ENCODE results near the gene ZP1. TPM values are rescaled to one million over a fixed set of nuclear protein-coding genes. Genes with fewer than 3 reads are reported as not detected.

The ZP1 gene
- total RNA-seq, 4 donors from 2014 or later, result not detected

DNA sequence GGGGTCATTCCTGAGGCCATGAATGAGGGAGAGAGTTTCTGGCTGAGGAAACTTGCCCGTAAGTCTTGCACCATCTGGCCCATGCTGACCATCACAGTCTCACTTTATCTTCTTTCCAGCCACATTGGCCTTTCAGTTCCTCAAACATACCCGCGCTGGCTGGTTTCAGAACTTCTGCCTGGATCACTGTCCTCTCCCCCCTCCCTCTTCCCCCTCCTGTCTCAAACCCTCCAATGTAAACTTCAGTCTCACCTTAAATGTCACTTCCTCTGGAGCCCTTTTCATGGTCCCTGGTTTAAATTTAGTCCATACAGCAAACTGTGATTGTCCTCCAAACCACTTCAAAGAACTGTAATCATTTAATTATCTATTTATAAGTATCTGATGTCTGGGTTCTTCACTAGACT lies 42.9 kb downstream of the ZP1 start:
- 58 to 65% methylated on average over 3 of the region's 3 CpGs for WGBS, 2 donors
- TF ChIP-seq POLR2A (IDR thresholded peaks at IDR 0.05), result no peak
- TF ChIP-seq, protein P1, sequence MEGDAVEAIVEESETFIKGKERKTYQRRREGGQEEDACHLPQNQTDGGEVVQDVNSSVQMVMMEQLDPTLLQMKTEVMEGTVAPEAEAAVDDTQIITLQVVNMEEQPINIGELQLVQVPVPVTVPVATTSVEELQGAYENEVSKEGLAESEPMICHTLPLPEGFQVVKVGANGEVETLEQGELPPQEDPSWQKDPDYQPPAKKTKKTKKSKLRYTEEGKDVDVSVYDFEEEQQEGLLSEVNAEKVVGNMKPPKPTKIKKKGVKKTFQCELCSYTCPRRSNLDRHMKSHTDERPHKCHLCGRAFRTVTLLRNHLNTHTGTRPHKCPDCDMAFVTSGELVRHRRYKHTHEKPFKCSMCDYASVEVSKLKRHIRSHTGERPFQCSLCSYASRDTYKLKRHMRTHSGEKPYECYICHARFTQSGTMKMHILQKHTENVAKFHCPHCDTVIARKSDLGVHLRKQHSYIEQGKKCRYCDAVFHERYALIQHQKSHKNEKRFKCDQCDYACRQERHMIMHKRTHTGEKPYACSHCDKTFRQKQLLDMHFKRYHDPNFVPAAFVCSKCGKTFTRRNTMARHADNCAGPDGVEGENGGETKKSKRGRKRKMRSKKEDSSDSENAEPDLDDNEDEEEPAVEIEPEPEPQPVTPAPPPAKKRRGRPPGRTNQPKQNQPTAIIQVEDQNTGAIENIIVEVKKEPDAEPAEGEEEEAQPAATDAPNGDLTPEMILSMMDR (IDR thresholded peaks at IDR 0.05), result no peak
- no peak for DNase-seq
- intact Hi-C loops (cut with DNase I), result no loop called here
- H3K4me3 ChIP-seq, result no peak overlapping the region
- H3K9me3 ChIP-seq, result no peaks in the 10 kb centered on the region
- H3K27ac ChIP-seq, result peak overlapping the region in 1 of 4 donors; percentile 29
- H3K36me3 ChIP-seq, result no peaks in the 10 kb centered on the region
- no peaks in the 10 kb centered on the region for H3K27me3 ChIP-seq
- peaks cover 13 to 41% (median 14%) of the 10 kb centered on the region in 3 donors for H3K4me1 ChIP-seq

DNA sequence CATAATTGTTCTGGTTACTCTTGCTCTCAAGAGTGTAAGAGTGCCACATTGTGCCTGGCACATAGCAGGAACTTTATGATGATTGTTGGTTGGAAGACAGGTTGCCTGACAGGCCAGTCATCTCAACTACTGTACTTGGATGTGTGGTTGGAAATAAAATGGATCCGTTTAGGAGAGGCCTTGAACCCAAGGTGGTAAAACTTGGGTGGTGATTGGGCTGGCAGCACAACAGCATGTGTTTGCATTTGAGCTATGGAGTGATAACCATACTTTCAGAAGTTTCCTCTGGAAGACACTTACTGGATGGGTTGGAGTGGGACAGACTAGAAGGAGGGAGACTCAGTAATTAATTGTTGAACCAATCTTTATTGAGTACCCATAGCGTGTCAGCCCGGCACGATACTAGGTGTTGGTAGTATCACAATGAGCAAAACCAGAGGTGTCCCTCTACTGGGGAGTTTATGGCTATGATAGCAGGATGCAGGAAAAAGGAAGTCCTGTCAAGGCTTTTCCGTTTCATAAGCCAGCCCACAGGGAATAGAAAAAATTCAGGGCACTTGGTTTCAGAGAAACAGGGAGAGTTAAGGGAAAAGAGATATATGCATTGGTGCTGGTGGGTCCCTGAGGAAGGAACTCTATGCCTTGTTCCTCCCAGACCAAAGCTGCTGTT lies 43.5 kb downstream of the ZP1 start:
- DNase-seq, result no peak
- Histone ChIP-seq H3K4me3 (no peak overlapping the region), H3K27ac (peak overlapping the region in 1 of 4 donors; percentile 25), H3K9me3 (no peaks in the 10 kb centered on the region), H3K36me3 (no peaks in the 10 kb centered on the region), H3K27me3 (no peaks in the 10 kb centered on the region), H3K4me1 (peaks cover 12 to 41% (median 17%) of the 10 kb centered on the region in 3 donors)
- WGBS, 2 donors, result 58 to 71% methylated on average over 5 of the region's 5 CpGs
- TF ChIP-seq POLR2A (IDR thresholded peaks at IDR 0.05), result no peak
- TF ChIP-seq, protein P1 (IDR thresholded peaks at IDR 0.05), result peak in 1 of 6 experiments; percentile 6
- intact Hi-C loops (cut with DNase I), result no loop called here

DNA sequence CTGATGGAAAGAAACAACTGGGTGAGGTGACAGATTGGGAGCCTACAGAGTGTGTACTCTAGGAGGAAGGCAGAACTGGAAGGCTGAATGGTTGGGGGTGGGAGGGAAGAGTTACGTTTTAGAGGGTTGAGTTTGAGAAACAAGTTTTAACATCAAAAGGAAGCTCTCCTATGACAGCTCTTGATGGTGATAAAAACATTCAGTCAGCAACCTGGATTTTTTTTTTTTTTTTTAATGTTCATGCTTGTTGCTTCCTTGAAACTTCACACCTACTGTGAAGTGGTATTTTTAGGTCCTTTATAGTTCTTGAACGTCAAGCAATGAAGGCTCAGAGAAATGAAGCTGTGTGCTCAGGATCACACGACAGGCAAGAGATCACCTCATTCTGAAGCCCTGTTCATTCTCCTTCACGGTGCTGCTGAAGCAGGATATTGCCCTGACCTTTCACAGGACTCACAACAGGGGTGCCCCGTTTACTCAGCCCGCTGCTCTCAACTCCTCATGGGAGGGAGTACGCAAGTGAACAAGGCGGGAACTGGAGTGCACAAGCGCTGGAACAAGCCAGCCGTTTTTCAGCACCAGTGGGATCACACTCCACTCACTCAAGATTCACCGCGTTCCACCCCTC lies 45.0 kb downstream of the ZP1 start:
- no peak for DNase-seq
- TF ChIP-seq POLR2A (IDR thresholded peaks at IDR 0.05), result no peak
- TF ChIP-seq, protein P1 (IDR thresholded peaks at IDR 0.05), result no peak
- intact Hi-C loops (cut with DNase I), result no loop called here
- WGBS, 2 donors, result 72 to 86% methylated on average over 9 to 10 of the region's 12 CpGs
- Histone ChIP-seq H3K9me3 (no peaks in the 10 kb centered on the region), H3K4me3 (no peak overlapping the region), H3K4me1 (peaks cover 23 to 49% (median 28%) of the 10 kb centered on the region in 3 donors), H3K36me3 (no peaks in the 10 kb centered on the region), H3K27ac (peak overlapping the region in 2 of 4 donors; percentile 96), H3K27me3 (no peaks in the 10 kb centered on the region)

DNA sequence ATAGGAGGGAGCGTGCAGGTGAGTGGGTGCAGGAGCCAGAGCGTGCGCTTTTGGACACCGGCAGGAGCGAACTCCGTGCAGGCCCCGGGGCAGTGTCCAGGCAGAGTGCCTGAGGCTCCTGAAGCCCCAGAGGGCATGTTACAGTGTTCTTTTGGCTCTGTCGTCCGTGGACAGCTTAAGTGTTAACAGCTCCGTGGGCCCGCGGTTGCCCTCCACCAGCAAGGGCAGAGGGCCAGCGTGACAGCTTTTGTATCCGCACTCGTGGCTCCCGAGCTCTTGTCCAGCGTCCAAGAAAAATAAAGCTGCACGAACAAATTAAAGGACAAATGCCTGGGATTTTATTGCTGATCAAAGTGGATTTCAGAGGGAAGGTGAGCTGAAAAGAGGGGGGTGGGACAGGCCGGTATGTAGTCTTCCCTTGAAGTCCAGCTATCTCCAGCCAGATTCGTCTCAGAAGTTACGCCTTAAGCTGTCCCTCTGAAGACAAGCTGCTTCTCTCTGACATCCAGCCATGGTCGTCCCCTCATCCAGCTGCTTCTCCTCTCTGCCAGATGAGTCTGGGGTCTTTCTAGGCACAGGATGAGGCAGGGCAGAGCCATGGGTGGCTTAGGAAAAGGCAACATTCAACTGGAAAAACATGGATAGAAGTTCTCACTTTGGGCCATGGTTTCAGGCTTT lies 45.6 kb downstream of the ZP1 start:
- Histone ChIP-seq H3K4me3 (peak overlapping the region in 3 of 4 donors; percentile 64 to 87 (median 77)), H3K27ac (peak overlapping the region; percentile 90 to 96 (median 94)), H3K4me1 (peaks cover 27 to 55% (median 33%) of the 10 kb centered on the region in 3 donors), H3K27me3 (no peaks in the 10 kb centered on the region), H3K9me3 (no peaks in the 10 kb centered on the region), H3K36me3 (no peaks in the 10 kb centered on the region)
- intact Hi-C loops (cut with DNase I), result no loop called here
- 74 to 81% methylated on average over 9 to 22 of the region's 22 CpGs for WGBS, 2 donors
- TF ChIP-seq, protein P1 (IDR thresholded peaks at IDR 0.05), result no peak
- no peak for TF ChIP-seq POLR2A (IDR thresholded peaks at IDR 0.05)
- DNase-seq, result no peak
